K562 (cell line): ENCODE measurements around the gene EPN3. TPM values are rescaled to one million over a fixed set of nuclear protein-coding genes. Genes with fewer than 3 reads are reported as not detected.
A peak's percentile ranks its signal among the peaks of the same experiment; 100 is the strongest.

Experiments
- ATAC-seq: fragments of 200-7000 bp; cut with Tn5 transposase; 3 replicates; pipeline ENCODE4 v1.9.1; 2020; ENCODE audit warnings: moderate library complexity
- BruUV-seq: library from RNA; stranded (reverse); fragments of 400-500 nt; replicated peaks from 2 replicates; lab custom pipeline; 2021; lab: Mats Ljungman, UMichigan
- CTCF ChIA-PET: fragments of 300-600 bp; formaldehyde crosslinking; extraction: SDS; loops from one replicate; lab custom pipeline; 2021; ENCODE audit warnings: low intra/inter-chr PET ratio; lab: Yijun Ruan, JAX
- POLR2A ChIA-PET: fragments of 300-600, 350-650 bp; sonication (Branson Sonifier 250); formaldehyde crosslinking; extraction: SDS; loops from one replicate; lab custom pipeline; 2021; ENCODE audit warnings: antibody characterized with exemption, inconsistent platforms; lab: Yijun Ruan, JAX
- DNase-seq, 4 experiments: peaks; one replicate each; pipeline versions ENCODE4 v3.0.0 to v3.0.0-alpha.2; 2011 to 2018; ENCODE audit warnings: low spot score in 3 of 4, mixed read lengths in 3 of 4; ENCODE audit errors: extremely low read depth in 1 of 4
- FAIRE-seq: peaks from 2 replicates; lab custom pipeline; 2011; peaks lifted over from hg19 to GRCh38; lab: Jason Lieb, UNC
- H2AFZ ChIP-seq: 2 replicates; pipeline ENCODE4 v1.6.0; 2011; ENCODE audit warnings: low read depth, low read length, control low read depth, inconsistent platforms
- H3K27ac ChIP-seq: fragments of 200-600 bp; 3 replicates; pipeline ENCODE4 v1.8.0; 2011; ENCODE audit warnings: low read depth, mild to moderate bottlenecking, control low read depth, inconsistent platforms, low read length, moderate library complexity, mixed read lengths; ENCODE audit errors: extremely low read depth
- H3K27me3 ChIP-seq, 2 experiments: fragments of 300-600 bp in 1 of 2; 2 replicates in 1 of 2; 3 replicates in 1 of 2; pipeline versions ENCODE4 v1.6.0 to v1.8.0; 2011; ENCODE audit warnings: inconsistent platforms in 2 of 2, low read length in 2 of 2, mild to moderate bottlenecking in 1 of 2, mixed read lengths in 1 of 2, moderate library complexity in 1 of 2; ENCODE audit not compliant: control insufficient read depth in 2 of 2, insufficient read depth in 2 of 2
- H3K36me3 ChIP-seq: fragments of 300-600 bp; 3 replicates; pipeline ENCODE4 v1.8.0; 2011; ENCODE audit warnings: mild to moderate bottlenecking, low read length, inconsistent platforms; ENCODE audit not compliant: control insufficient read depth, insufficient read depth
- H3K4me1 ChIP-seq, 2 experiments: fragments of 200-600 bp in 1 of 2; replicated peaks in 1 of 2; 2 replicates in 1 of 2; 3 replicates in 1 of 2; pipeline versions ENCODE4 v1.5.1 to v1.8.0; 2011; ENCODE audit warnings: inconsistent platforms in 2 of 2, low read length in 2 of 2, mild to moderate bottlenecking in 1 of 2, mixed read lengths in 1 of 2, moderate library complexity in 1 of 2; ENCODE audit not compliant: control insufficient read depth in 2 of 2, insufficient read depth in 2 of 2
- H3K4me2 ChIP-seq: 2 replicates; pipeline ENCODE4 v1.6.1; 2011; ENCODE audit warnings: low read length, control low read depth, inconsistent platforms, mixed read lengths; ENCODE audit not compliant: insufficient read depth
- H3K4me3 ChIP-seq: fragments of 200-600 bp; sonication (generic), shearing (Covaris generic); 2 replicates; pipeline ENCODE4 v1.5.1; 2016; ENCODE audit warnings: control low read depth, inconsistent platforms
- H3K79me2 ChIP-seq: fragments of 200-600 bp; 3 replicates; pipeline ENCODE4 v1.8.0; 2011; ENCODE audit warnings: low read length, inconsistent platforms; ENCODE audit not compliant: control insufficient read depth, insufficient read depth
- H3K9ac ChIP-seq, 2 experiments: 2 replicates each; pipeline versions ENCODE4 v1.6.0 to v1.6.1; 2011; ENCODE audit warnings: low read depth in 2 of 2, low read length in 2 of 2, control low read depth in 1 of 2, inconsistent platforms in 1 of 2, mild to moderate bottlenecking in 1 of 2, mixed read lengths in 1 of 2; ENCODE audit not compliant: insufficient read depth in 1 of 2
- H3K9me1 ChIP-seq: one replicate; pipeline ENCODE4 v1.6.0; 2011; ENCODE audit warnings: inconsistent platforms, mild to moderate bottlenecking, low read length, moderate library complexity; ENCODE audit not compliant: control insufficient read depth, insufficient read depth
- H3K9me3 ChIP-seq: replicated peaks from 2 replicates; pipeline ENCODE4 v1.5.1; 2011; ENCODE audit warnings: low read depth, low read length, inconsistent platforms; ENCODE audit not compliant: control insufficient read depth, insufficient read depth
- H4K20me1 ChIP-seq: replicated peaks from 2 replicates; pipeline ENCODE4 v1.6.1; 2011; ENCODE audit warnings: low read length, inconsistent platforms, mixed read lengths; ENCODE audit not compliant: control insufficient read depth, insufficient read depth
- FOXK1 ChIP-seq: sonication (generic); formaldehyde crosslinking; IDR thresholded peaks from 2 replicates; pipeline ENCODE4 v1.8.0; 2022; ENCODE audit warnings: missing genetic modification reagents, mild to moderate bottlenecking, borderline replicate concordance
- KAT2B ChIP-seq: IDR thresholded peaks from one replicate; pipeline ENCODE4 v1.6.1; 2012; ENCODE audit warnings: low read depth, mild to moderate bottlenecking, control low read depth, inconsistent platforms, low read length, moderate library complexity
- PHTF2 ChIP-seq: fragments of 250-450 bp; sonication (Bioruptor Pico); IDR thresholded peaks from 2 replicates; pipeline ENCODE4 v1.5.0; 2021; ENCODE audit warnings: mild to moderate bottlenecking
- ZFX ChIP-seq: sonication (generic); formaldehyde crosslinking; IDR thresholded peaks from 2 replicates; pipeline ENCODE4 v1.8.0; 2022; ENCODE audit warnings: mild to moderate bottlenecking, missing genetic modification reagents, moderate library complexity
- ZNF695 ChIP-seq: fragments of 450-650 bp; formaldehyde crosslinking; IDR thresholded peaks from 2 replicates; pipeline ENCODE4 v1.4.0; 2020; ENCODE audit warnings: mild to moderate bottlenecking, moderate library complexity
- ZSCAN32 ChIP-seq: fragments of 450-650 bp; formaldehyde crosslinking; IDR thresholded peaks from 2 replicates; pipeline ENCODE4 v1.4.0; 2020; ENCODE audit warnings: mild to moderate bottlenecking, moderate library complexity
- WGBS: fragments of 100-300 bp; shearing (Covaris generic); methylation state at CpG from one replicate; pipeline ENCODE4 v1.1.6; 2016; ENCODE audit warnings: low coverage, mixed read lengths; ENCODE audit not compliant: insufficient coverage; ENCODE audit errors: missing lambda C conversion rate; 5-methylcytosine and 5-hydroxymethylcytosine counted together
- in situ Hi-C: fragments of 300-500 bp; cut with MboI; formaldehyde crosslinking; loops from 4 replicates; pipeline ENCODE4 v1.15.0; 2018; ENCODE audit warnings: inconsistent platforms, mixed read lengths
- intact Hi-C: fragments of 100-400 bp; cut with micrococcal nuclease; formaldehyde crosslinking; loops from 2 replicates; pipeline ENCODE4 v1.14.2; 2022
- polyA plus RNA-seq, 8 experiments: library from polyadenylated mRNA; depleted of rRNA in 4 of 8; stranded (reverse) in 5 of 8; unstranded in 3 of 8; fragments of >200 nt; fragmentation: Nextera tagmentation in 2 of 8; fragmentation: Illumina TruSeq in 1 of 8; extraction: Ambion mirVana in 2 of 8; extraction: Trizol in 1 of 8; gene quantifications; 2 replicates each; pipeline versions ENCODE4 v1.2.1 to v1.2.3, GENCODE V29; 2011 to 2014; ENCODE audit warnings: inconsistent platforms in 1 of 8, missing spikeins in 1 of 8
- total RNA-seq, 7 experiments: library from RNA; depleted of rRNA in 6 of 7; stranded (reverse); fragments of >200 nt in 6 of 7; fragmentation: Illumina TruSeq in 2 of 7; extraction: Trizol in 2 of 7; gene quantifications; 2 replicates each; pipeline versions ENCODE4 v1.2.1 to v1.2.3, GENCODE V29; 2011 to 2021; ENCODE audit warnings: low replicate concordance in 1 of 7
- TF ChIP-seq, protein P1 (sequence below), 2 experiments: fragments of 450-650 bp in 1 of 2; IDR thresholded peaks; 2 replicates each; pipeline ENCODE4 v1.6.1; 2011 to 2017; ENCODE audit warnings: low read depth in 2 of 2, antibody characterized with exemption in 1 of 2, borderline replicate concordance in 1 of 2, low read length in 1 of 2, mild to moderate bottlenecking in 1 of 2, mixed read lengths in 1 of 2; ENCODE audit not compliant: control insufficient read depth in 1 of 2
- TF ChIP-seq, protein P2 (sequence below): fragments of 450-650 bp; formaldehyde crosslinking; IDR thresholded peaks from 2 replicates; pipeline ENCODE4 v1.4.0; 2020; ENCODE audit warnings: mild to moderate bottlenecking, moderate library complexity

EPN3 gene
- total and polyA plus RNA-seq, 9 of the 15 experiments (the other 6 are each of a cell fraction or from before 2014, with no cell fraction given) = 0.16 TPM; not detected in 8

DNA sequence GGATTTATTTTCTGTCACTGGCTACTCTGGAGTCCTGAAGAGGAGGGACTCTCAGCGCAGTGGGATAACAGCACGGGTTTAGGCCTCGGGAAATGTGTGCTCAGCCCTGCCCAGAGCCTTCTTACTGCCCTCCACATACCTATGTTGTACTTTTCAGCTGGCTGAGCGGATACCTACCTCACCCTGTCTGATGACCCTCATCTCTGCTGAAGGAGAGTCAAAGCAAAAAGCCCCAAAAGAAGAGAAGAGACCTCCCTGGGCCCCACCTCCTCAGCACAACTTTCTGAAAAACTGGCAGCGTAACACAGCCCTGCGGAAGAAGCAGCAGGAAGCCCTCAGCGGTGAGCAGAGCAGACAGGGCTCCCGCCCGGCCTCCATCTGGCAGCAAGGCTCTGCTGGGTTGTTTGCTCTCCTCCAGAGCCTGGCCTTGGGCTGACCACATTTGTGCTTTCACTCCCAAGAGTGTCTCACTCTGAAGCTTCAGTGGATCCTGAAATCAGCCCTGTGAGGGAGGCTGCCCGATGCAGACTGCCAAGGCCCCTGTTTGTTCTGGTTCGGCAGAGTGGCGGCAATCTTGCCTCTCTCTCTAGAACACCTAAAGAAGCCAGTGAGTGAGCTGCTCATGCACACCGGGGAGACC, 14.0 kb upstream of the EPN3 start:
- Histone ChIP-seq H4K20me1 (no peaks in the 10 kb centered on the region), H3K27me3 (peaks cover 7 to 34% of the 10 kb centered on the region in 2 experiments; a peak in 3 of 5 replicates), H3K9ac (no peak overlapping the region), H3K4me1 (no peaks in the 10 kb centered on the region), H3K27ac (no peak overlapping the region), H3K9me1 (no peaks in the 10 kb centered on the region), H3K9me3 (no peaks in the 10 kb centered on the region), H3K4me2 (no peak overlapping the region), H3K36me3 (no peaks in the 10 kb centered on the region), H3K79me2 (no peaks in the 10 kb centered on the region), H2AFZ (no peak overlapping the region), H3K4me3 (no peak overlapping the region)
- DNase-seq (no peak), FAIRE-seq (no peak), ATAC-seq (peak; percentile 19; the same call in 1 of the 3 replicates)
- CTCF ChIA-PET = no interaction called here
- TF ChIP-seq FOXK1 (CRISPR knock-in tag) = no peak
- TF ChIP-seq KAT2B = no peak
- TF ChIP-seq, protein P1, sequence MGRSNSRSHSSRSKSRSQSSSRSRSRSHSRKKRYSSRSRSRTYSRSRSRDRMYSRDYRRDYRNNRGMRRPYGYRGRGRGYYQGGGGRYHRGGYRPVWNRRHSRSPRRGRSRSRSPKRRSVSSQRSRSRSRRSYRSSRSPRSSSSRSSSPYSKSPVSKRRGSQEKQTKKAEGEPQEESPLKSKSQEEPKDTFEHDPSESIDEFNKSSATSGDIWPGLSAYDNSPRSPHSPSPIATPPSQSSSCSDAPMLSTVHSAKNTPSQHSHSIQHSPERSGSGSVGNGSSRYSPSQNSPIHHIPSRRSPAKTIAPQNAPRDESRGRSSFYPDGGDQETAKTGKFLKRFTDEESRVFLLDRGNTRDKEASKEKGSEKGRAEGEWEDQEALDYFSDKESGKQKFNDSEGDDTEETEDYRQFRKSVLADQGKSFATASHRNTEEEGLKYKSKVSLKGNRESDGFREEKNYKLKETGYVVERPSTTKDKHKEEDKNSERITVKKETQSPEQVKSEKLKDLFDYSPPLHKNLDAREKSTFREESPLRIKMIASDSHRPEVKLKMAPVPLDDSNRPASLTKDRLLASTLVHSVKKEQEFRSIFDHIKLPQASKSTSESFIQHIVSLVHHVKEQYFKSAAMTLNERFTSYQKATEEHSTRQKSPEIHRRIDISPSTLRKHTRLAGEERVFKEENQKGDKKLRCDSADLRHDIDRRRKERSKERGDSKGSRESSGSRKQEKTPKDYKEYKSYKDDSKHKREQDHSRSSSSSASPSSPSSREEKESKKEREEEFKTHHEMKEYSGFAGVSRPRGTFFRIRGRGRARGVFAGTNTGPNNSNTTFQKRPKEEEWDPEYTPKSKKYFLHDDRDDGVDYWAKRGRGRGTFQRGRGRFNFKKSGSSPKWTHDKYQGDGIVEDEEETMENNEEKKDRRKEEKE (IDR thresholded peaks at IDR 0.05; ENCODE audit: borderline replicate concordance in 1 of 2, control insufficient read depth in 1 of 2, low read depth in 2 of 2, low read length in 1 of 2) = no peak
- TF ChIP-seq ZSCAN32 (CRISPR knock-in tag) = no peak
- TF ChIP-seq ZNF695 = no peak
- no peak for TF ChIP-seq ZFX
- TF ChIP-seq, protein P2, sequence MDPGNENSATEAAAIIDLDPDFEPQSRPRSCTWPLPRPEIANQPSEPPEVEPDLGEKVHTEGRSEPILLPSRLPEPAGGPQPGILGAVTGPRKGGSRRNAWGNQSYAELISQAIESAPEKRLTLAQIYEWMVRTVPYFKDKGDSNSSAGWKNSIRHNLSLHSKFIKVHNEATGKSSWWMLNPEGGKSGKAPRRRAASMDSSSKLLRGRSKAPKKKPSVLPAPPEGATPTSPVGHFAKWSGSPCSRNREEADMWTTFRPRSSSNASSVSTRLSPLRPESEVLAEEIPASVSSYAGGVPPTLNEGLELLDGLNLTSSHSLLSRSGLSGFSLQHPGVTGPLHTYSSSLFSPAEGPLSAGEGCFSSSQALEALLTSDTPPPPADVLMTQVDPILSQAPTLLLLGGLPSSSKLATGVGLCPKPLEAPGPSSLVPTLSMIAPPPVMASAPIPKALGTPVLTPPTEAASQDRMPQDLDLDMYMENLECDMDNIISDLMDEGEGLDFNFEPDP (CRISPR knock-in tag) = no peak
- no peak for TF ChIP-seq PHTF2 (CRISPR knock-in tag)
- POLR2A ChIA-PET = no interaction called here
- BruUV-seq = no TSS peak
- intact Hi-C loops = no loop called here
- in situ Hi-C loops = no loop called here
- WGBS = 35% methylated on average over 13 of the region's 13 CpGs
